Measurements from ENCODE around the gene C1RL. TPM values are rescaled to one million over a fixed set of nuclear protein-coding genes. Genes with fewer than 3 reads are reported as not detected.

C1RL gene
- total and polyA plus RNA-seq, 2 donors (not counting 1 experiment from before 2014, with no cell fraction given), result 13.5 to 24.9 TPM

DNA sequence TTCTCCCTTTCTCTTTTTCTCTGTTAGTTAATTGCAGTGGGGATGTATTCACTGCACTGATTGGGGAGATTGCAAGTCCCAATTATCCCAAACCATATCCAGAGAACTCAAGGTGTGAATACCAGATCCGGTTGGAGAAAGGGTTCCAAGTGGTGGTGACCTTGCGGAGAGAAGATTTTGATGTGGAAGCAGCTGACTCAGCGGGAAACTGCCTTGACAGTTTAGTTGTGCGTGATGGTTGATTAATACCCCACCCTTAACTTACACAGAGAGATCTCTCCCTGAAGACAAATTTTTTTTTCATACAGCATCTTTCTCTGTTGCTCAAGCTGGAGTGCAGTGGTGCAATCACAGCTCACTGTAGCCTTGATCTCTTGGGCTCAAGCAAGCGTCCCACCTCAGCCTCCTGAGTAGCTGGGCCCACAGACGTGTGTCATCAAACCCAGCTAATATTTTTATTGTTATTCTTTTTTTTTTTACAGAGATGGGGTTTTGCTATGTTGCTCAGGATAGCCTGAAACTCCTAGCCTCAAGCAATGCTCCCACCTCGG lies 43.9 kb downstream of the C1RL start:
- no peak overlapping the region for H3K4me2 ChIP-seq (replicated peaks; ENCODE audit: low read depth, low read length, poor library complexity, severe bottlenecking)
- no peak overlapping the region for H3K27ac ChIP-seq (ENCODE audit: low read length in 2 of 2)
- H2AFZ ChIP-seq (ENCODE audit: insufficient read depth, low read depth, low read length, poor library complexity, severe bottlenecking), result no peak overlapping the region
- Mint-ChIP-seq H3K9me3 (ENCODE audit: insufficient read depth) (no peaks in the 10 kb centered on the region), H3K27me3 (peaks cover 29% of the 10 kb centered on the region), H3K4me3 (no peak overlapping the region), H3K4me1 (no peaks in the 10 kb centered on the region), H3K27ac (no peak overlapping the region)
- no peaks in the 10 kb centered on the region for H3K79me2 ChIP-seq (ENCODE audit: control insufficient read depth, insufficient read depth, low read length)
- no peaks in the 10 kb centered on the region for H3K36me3 ChIP-seq (replicated peaks in 1 of 2; ENCODE audit: control extremely low read depth in 1 of 2, control insufficient read depth in 1 of 2, extremely low read depth in 1 of 2, insufficient read depth in 2 of 2, low read length in 1 of 2)
- H3K9ac ChIP-seq (ENCODE audit: low read length), result no peak overlapping the region
- DNase-seq, result no peak
- no peak for ATAC-seq (ENCODE audit: low read depth)
- TF ChIP-seq, protein P1, sequence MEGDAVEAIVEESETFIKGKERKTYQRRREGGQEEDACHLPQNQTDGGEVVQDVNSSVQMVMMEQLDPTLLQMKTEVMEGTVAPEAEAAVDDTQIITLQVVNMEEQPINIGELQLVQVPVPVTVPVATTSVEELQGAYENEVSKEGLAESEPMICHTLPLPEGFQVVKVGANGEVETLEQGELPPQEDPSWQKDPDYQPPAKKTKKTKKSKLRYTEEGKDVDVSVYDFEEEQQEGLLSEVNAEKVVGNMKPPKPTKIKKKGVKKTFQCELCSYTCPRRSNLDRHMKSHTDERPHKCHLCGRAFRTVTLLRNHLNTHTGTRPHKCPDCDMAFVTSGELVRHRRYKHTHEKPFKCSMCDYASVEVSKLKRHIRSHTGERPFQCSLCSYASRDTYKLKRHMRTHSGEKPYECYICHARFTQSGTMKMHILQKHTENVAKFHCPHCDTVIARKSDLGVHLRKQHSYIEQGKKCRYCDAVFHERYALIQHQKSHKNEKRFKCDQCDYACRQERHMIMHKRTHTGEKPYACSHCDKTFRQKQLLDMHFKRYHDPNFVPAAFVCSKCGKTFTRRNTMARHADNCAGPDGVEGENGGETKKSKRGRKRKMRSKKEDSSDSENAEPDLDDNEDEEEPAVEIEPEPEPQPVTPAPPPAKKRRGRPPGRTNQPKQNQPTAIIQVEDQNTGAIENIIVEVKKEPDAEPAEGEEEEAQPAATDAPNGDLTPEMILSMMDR (IDR thresholded peaks at IDR 0.05), result no peak
- TF ChIP-seq EZH2 (IDR thresholded peaks at IDR 0.05; ENCODE audit: borderline replicate concordance, insufficient read depth, low read depth, low read length, poor library complexity, severe bottlenecking), result no peak
- H3K4me3 ChIP-seq (ENCODE audit: control extremely low read depth in 1 of 5, extremely low read depth in 1 of 5, insufficient read depth in 1 of 5, low read depth in 2 of 5, low read length in 4 of 5), result no peak overlapping the region
- no peaks in the 10 kb centered on the region for H3K9me3 ChIP-seq (ENCODE audit: control extremely low read depth in 1 of 3, control insufficient read depth in 2 of 3, insufficient read depth in 1 of 3, low read length in 2 of 3)
- WGBS (ENCODE audit: insufficient coverage), result no CpG with 5 or more reads among the region's 7 CpGs
- CTCF ChIA-PET, result interaction anchor here (0.6 kb wide), 1 partner anchor 14 kb away, joined by 3 read pairs; no protein-coding TSS in a partner anchor
- no peaks in the 10 kb centered on the region for H3K27me3 ChIP-seq (replicated peaks in 1 of 4; ENCODE audit: control extremely low read depth in 1 of 4, control insufficient read depth in 3 of 4, insufficient read depth in 4 of 4, low read length in 3 of 4)
- POLR2A ChIA-PET, result no interaction called here
- no peaks in the 10 kb centered on the region for H3K4me1 ChIP-seq (ENCODE audit: control insufficient read depth in 2 of 2, insufficient read depth in 2 of 2, low read length in 2 of 2)
- intact Hi-C loops (cut with micrococcal nuclease), result no loop called here
- no peaks in the 10 kb centered on the region for H4K20me1 ChIP-seq (ENCODE audit: control insufficient read depth, insufficient read depth, low read length, poor library complexity, severe bottlenecking)

DNA sequence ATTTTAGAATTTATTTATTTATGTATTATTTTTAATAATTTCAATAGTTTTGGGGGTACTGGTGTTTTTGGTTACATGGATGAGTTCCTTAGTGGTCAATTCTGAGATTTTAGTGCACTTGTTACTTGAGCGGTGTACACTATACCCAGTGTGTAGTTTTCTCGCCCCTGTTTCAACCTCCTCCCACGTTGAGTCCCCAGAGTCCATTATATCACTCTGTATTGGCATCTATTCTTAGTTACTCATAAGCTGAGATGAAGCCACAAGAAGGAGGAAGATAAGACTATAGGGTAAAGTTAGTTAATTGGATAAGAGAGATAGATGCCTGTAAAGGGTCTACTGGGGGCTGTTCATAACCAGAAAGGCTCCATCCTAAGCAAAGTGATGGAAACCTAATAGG lies 44.5 kb downstream of the C1RL start:
- ATAC-seq (ENCODE audit: low read depth) (no peak), DNase-seq (no peak)
- H3K9me3 ChIP-seq (ENCODE audit: control extremely low read depth in 1 of 3, control insufficient read depth in 2 of 3, insufficient read depth in 1 of 3, low read length in 2 of 3), result no peaks in the 10 kb centered on the region
- H3K9me3 Mint-ChIP-seq (ENCODE audit: insufficient read depth), result no peaks in the 10 kb centered on the region
- ChIA-PET POLR2A (no interaction called here), CTCF (interaction anchor here (1.3 kb wide), 1 partner anchor 49 kb away, joined by 3 read pairs; no protein-coding TSS in a partner anchor)
- H3K27me3 Mint-ChIP-seq, result peaks cover 33% of the 10 kb centered on the region
- no peaks in the 10 kb centered on the region for H3K4me1 ChIP-seq (ENCODE audit: control insufficient read depth in 2 of 2, insufficient read depth in 2 of 2, low read length in 2 of 2)
- no CpG with 5 or more reads among the region's 3 CpGs for WGBS (ENCODE audit: insufficient coverage)
- H3K4me3 ChIP-seq (ENCODE audit: control extremely low read depth in 1 of 5, extremely low read depth in 1 of 5, insufficient read depth in 1 of 5, low read depth in 2 of 5, low read length in 4 of 5), result no peak overlapping the region
- H2AFZ ChIP-seq (ENCODE audit: insufficient read depth, low read depth, low read length, poor library complexity, severe bottlenecking), result no peak overlapping the region
- no peaks in the 10 kb centered on the region for H4K20me1 ChIP-seq (ENCODE audit: control insufficient read depth, insufficient read depth, low read length, poor library complexity, severe bottlenecking)
- no peaks in the 10 kb centered on the region for H3K79me2 ChIP-seq (ENCODE audit: control insufficient read depth, insufficient read depth, low read length)
- no peak overlapping the region for H3K9ac ChIP-seq (ENCODE audit: low read length)
- TF ChIP-seq EZH2 (IDR thresholded peaks at IDR 0.05; ENCODE audit: borderline replicate concordance, insufficient read depth, low read depth, low read length, poor library complexity, severe bottlenecking), result no peak
- TF ChIP-seq, protein P1 (IDR thresholded peaks at IDR 0.05), result no peak
- peaks cover 0 to 3% (median 0%) of the 10 kb centered on the region in 4 experiments for H3K27me3 ChIP-seq (replicated peaks in 1 of 4; ENCODE audit: control extremely low read depth in 1 of 4, control insufficient read depth in 3 of 4, insufficient read depth in 4 of 4, low read length in 3 of 4)
- H3K36me3 ChIP-seq (replicated peaks in 1 of 2; ENCODE audit: control extremely low read depth in 1 of 2, control insufficient read depth in 1 of 2, extremely low read depth in 1 of 2, insufficient read depth in 2 of 2, low read length in 1 of 2), result no peaks in the 10 kb centered on the region
- no peaks in the 10 kb centered on the region for H3K4me1 Mint-ChIP-seq
- H3K27ac Mint-ChIP-seq, result no peak overlapping the region
- no peak overlapping the region for H3K4me2 ChIP-seq (replicated peaks; ENCODE audit: low read depth, low read length, poor library complexity, severe bottlenecking)
- H3K4me3 Mint-ChIP-seq, result no peak overlapping the region
- H3K27ac ChIP-seq (ENCODE audit: low read length in 2 of 2), result no peak overlapping the region
- intact Hi-C loops (cut with micrococcal nuclease), result no loop called here

All from B cell (primary cell).